Stimulated activated naive CD8-positive, alpha-beta T cell treated with anti-CD3 and anti-CD28 coated beads, Interleukin-15, Interleukin-2, amounts not matched to agents 100 ng/mL and 50 ng/mL, for 24 hours (primary cell): Measurements from ENCODE around the gene RNASEH2C.

Experiments used
- H3K27ac Mint-ChIP-seq: one replicate; pipeline ENCODE4 v1.8.0; 2021; ENCODE audit warnings: mild to moderate bottlenecking, mixed read lengths
- H3K27me3 Mint-ChIP-seq: one replicate; pipeline ENCODE4 v1.8.0; 2021; ENCODE audit warnings: mixed read lengths
- H3K36me3 Mint-ChIP-seq: one replicate; pipeline ENCODE4 v1.8.0; 2021; ENCODE audit warnings: low read depth, mixed read lengths
- H3K4me1 Mint-ChIP-seq: one replicate; pipeline ENCODE4 v1.8.0; 2021; ENCODE audit warnings: low read depth, mixed read lengths
- H3K4me3 Mint-ChIP-seq: one replicate; pipeline ENCODE4 v1.8.0; 2021; ENCODE audit warnings: mild to moderate bottlenecking, mixed read lengths
- H3K9me3 Mint-ChIP-seq: one replicate; pipeline ENCODE4 v1.8.0; 2021; ENCODE audit warnings: mixed read lengths

The RNASEH2C gene

DNA sequence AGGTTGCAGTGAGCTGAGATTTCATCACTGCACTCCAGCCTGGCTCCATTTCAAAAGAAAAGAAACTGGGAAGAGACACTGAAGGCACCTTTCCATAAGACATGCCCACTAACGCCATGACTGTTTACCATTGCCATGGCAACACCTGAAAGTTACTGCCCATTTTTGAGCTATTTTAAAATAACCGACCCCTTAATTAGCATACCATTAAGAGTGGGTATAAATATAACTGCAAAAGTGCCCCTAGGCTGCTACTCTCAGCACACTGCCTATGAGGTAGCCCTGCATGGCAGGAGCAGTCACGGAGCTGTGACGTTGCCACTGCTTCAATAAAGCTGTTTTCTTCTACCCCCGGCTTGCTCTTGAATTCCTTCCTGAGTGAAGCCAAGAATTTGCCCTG, 9.9 kb upstream of the RNASEH2C start:
- H3K36me3 Mint-ChIP-seq, result no peaks in the 10 kb centered on the region
- H3K27me3 Mint-ChIP-seq, result peaks cover 23% of the 10 kb centered on the region
- no peaks in the 10 kb centered on the region for H3K9me3 Mint-ChIP-seq
- H3K4me3 Mint-ChIP-seq, result no peak overlapping the region
- no peaks in the 10 kb centered on the region for H3K4me1 Mint-ChIP-seq
- H3K27ac Mint-ChIP-seq, result no peak overlapping the region

DNA sequence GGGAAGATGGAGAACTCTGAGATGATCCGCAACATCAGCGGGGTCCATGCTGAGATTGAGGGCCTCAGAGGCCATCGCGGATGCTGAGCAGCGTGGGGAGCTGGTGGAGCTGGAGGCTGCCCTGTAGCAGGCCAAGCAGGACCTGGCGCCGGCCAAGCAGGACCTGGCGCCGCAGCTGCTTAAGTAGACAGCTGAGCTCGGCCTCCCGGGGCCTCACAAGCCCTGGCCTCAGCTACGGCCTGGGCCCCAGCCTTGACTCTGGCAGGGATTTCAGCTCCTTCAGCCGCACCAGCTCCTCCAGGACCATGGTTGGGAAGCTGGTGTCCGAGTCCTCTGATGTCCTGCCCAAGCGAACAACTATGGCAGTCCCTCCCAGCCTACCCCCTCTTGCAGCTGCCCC, 7.3 kb upstream of the RNASEH2C start:
- Mint-ChIP-seq H3K27me3 (peaks cover 13% of the 10 kb centered on the region), H3K9me3 (no peaks in the 10 kb centered on the region), H3K27ac (no peak overlapping the region), H3K36me3 (no peaks in the 10 kb centered on the region), H3K4me3 (no peak overlapping the region), H3K4me1 (no peaks in the 10 kb centered on the region)

- no peaks in the 10 kb centered on the region for H3K36me3 Mint-ChIP-seq
- no peaks in the 10 kb centered on the region for H3K9me3 Mint-ChIP-seq
- H3K27me3 Mint-ChIP-seq, result peaks cover 6% of the 10 kb centered on the region
- H3K27ac Mint-ChIP-seq, result no peak overlapping the region
- H3K4me1 Mint-ChIP-seq, result no peaks in the 10 kb centered on the region
- H3K4me3 Mint-ChIP-seq, result no peak overlapping the region
Measured at GRCh38 chr11:65726660-65727059, 6.1 kb upstream of the RNASEH2C start.

GRCh38 chr11:65722261-65722660, 1.7 kb upstream of the RNASEH2C start:
- Mint-ChIP-seq H3K4me1 (peaks cover 22% of the 10 kb centered on the region), H3K27me3 (peaks cover 2% of the 10 kb centered on the region), H3K27ac (no peak overlapping the region)

DNA sequence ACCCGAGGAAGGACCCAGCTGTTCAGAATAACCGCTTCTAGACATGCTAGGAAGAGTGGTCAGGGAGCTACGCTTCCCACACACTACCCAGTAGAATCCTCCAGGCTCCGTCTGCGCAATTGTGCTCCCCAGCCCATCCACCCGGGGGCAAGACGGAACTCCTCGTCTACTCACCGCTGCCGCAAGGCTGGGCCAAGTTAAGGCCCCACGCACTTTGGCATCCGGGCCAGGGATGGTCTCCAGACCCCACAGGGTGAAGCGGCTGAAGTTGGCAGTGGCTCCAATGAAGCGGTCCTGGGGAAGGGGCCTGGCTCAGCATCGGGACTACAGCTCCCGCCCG, 757 bp downstream of the RNASEH2C start:
- Mint-ChIP-seq H3K27ac (peak overlapping the region; percentile 96), H3K4me3 (peak overlapping the region; percentile 98), H3K27me3 (no peaks in the 10 kb centered on the region), H3K36me3 (peaks cover 52% of the 10 kb centered on the region), H3K9me3 (no peaks in the 10 kb centered on the region), H3K4me1 (peaks cover 25% of the 10 kb centered on the region)

More at GRCh38 chr11:65722261-65722660, 1.7 kb upstream of the RNASEH2C start:
- no peak overlapping the region for H3K4me3 Mint-ChIP-seq
- H3K9me3 Mint-ChIP-seq, result no peaks in the 10 kb centered on the region
- H3K36me3 Mint-ChIP-seq, result peaks cover 31% of the 10 kb centered on the region

DNA sequence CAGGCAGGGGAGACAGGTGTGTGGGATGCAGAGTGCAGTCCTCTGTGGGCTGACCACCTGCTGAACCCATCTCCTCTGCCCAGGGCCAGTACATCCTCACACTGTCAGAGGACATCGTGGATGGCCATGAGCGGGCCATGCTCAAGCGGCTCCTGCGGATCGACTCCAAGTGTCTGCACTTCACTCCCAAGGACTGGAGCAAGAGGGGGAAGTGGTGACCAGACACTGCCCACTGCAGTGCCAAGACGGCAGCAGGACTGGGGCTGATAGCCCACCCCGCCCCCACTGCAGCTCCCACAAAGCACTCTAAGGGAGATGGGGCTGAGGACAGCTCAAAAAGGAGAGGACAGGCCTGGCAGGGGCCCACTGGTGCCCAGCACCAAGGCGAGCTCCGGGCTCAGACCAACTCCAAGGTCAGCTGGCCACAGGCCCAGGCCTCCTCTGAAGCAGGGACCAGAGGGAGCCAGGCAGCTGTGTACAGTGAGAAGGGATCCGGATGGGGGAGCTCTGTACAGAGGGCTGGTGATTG, 1.6 kb downstream of the RNASEH2C start:
- Mint-ChIP-seq H3K4me1 (peaks cover 28% of the 10 kb centered on the region), H3K36me3 (peaks cover 60% of the 10 kb centered on the region), H3K4me3 (peak overlapping the region; percentile 98), H3K27me3 (no peaks in the 10 kb centered on the region), H3K9me3 (no peaks in the 10 kb centered on the region), H3K27ac (peak overlapping the region; percentile 96)

- H3K27me3 Mint-ChIP-seq, result no peaks in the 10 kb centered on the region
- H3K27ac Mint-ChIP-seq, result peak overlapping the region; percentile 96
- peak overlapping the region; percentile 98 for H3K4me3 Mint-ChIP-seq
- H3K36me3 Mint-ChIP-seq, result peaks cover 64% of the 10 kb centered on the region
- H3K4me1 Mint-ChIP-seq, result peaks cover 32% of the 10 kb centered on the region
- H3K9me3 Mint-ChIP-seq, result no peaks in the 10 kb centered on the region
Measured at GRCh38 chr11:65718531-65718930, 2.1 kb downstream of the RNASEH2C start.

DNA sequence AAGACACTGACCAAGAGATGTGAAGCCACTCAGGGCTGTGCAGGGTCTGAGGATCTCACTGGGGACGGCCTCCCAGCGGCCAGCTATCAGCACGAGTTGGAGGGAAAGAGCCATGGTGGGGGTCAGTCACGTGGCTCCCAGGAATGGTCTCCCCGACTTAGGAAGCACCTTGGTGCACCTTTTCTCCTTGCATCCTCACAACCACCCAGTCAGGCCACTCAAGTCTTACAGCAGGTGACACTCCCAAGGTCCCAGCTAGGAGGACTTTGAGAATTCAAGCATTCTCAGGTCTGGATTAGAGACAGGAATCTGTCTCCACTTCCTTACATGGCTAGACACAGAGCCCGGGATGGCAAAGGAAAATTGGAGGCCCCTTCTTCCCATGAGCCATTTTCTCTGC, 2.7 kb downstream of the RNASEH2C start:
- Mint-ChIP-seq H3K27ac (peak overlapping the region; percentile 96), H3K36me3 (peaks cover 67% of the 10 kb centered on the region), H3K4me3 (peak overlapping the region; percentile 98), H3K9me3 (no peaks in the 10 kb centered on the region), H3K27me3 (no peaks in the 10 kb centered on the region), H3K4me1 (peaks cover 37% of the 10 kb centered on the region)

- Mint-ChIP-seq H3K4me1 (peaks cover 41% of the 10 kb centered on the region), H3K4me3 (no peak overlapping the region), H3K27ac (peak overlapping the region; percentile 65), H3K36me3 (peaks cover 67% of the 10 kb centered on the region), H3K27me3 (no peaks in the 10 kb centered on the region), H3K9me3 (no peaks in the 10 kb centered on the region)
Measured at GRCh38 chr11:65716774-65717405, 3.7 kb downstream of the RNASEH2C start.

DNA sequence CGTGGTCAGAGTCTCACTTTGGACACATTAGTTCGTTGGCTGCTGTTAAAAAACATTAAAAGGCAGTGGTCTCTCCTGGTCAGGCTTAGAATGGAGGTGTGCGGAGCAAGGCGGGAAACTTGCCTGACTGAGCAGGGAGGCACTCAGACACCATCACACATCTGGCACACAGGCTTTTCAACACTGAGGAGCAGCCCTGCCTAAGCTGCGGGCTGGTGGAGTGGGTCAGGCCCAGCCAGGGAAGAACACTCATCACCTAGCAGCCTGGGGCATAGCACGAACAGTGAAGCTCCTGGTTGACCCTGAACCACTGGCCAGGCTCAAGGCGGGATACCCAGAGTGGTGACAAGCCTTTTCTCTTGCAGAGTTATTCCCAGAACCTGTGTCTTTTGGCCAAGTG, 4.3 kb downstream of the RNASEH2C start:
- H3K27me3 Mint-ChIP-seq, result no peaks in the 10 kb centered on the region
- peaks cover 45% of the 10 kb centered on the region for H3K4me1 Mint-ChIP-seq
- H3K36me3 Mint-ChIP-seq, result peaks cover 67% of the 10 kb centered on the region
- peak overlapping the region; percentile 51 for H3K27ac Mint-ChIP-seq
- no peak overlapping the region for H3K4me3 Mint-ChIP-seq
- no peaks in the 10 kb centered on the region for H3K9me3 Mint-ChIP-seq

DNA sequence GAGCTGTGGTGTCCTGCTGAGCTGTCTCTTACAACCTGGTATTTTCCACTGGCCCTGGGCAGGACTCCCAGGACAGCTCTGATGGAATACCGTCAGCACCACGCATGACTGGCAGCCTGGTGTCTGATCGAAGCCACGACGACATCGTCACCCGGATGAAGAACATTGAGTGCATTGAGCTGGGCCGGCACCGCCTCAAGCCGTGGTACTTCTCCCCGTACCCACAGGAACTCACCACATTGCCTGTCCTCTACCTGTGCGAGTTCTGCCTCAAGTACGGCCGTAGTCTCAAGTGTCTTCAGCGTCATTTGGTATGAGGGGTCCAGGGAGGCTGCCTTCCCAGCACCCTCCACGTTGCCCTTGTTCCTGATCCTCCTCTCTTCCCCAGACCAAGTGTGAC, 6.2 kb downstream of the RNASEH2C start:
- H3K4me1 Mint-ChIP-seq, result peaks cover 54% of the 10 kb centered on the region
- no peaks in the 10 kb centered on the region for H3K9me3 Mint-ChIP-seq
- H3K27ac Mint-ChIP-seq, result peak overlapping the region; percentile 31
- H3K27me3 Mint-ChIP-seq, result no peaks in the 10 kb centered on the region
- H3K4me3 Mint-ChIP-seq, result no peak overlapping the region
- H3K36me3 Mint-ChIP-seq, result peaks cover 57% of the 10 kb centered on the region

- Mint-ChIP-seq H3K4me1 (peaks cover 44% of the 10 kb centered on the region), H3K27ac (peak overlapping the region; percentile 81), H3K36me3 (peaks cover 47% of the 10 kb centered on the region), H3K9me3 (no peaks in the 10 kb centered on the region), H3K4me3 (peak overlapping the region; percentile 89), H3K27me3 (no peaks in the 10 kb centered on the region)
Measured at GRCh38 chr11:65713212-65713969, 7.2 kb downstream of the RNASEH2C start.

DNA sequence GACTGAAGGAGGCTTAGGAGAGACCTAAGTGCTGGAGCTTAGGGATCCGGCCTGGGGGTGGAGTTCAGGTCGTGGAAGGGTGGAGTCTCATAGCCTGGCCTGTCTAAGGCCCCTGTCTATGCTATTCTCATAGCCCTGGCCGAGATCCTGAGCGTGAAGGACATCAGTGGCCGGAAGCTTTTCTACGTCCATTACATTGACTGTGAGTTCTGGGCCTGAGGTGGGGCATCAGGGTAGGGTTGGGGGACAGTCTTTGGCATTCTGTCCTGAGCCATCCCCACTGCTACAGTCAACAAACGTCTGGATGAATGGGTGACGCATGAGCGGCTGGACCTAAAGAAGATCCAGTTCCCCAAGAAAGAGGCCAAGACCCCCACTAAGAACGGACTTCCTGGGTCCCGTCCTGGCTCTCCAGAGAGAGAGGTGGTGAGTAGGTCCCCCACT, 7.9 kb downstream of the RNASEH2C start:
- Mint-ChIP-seq H3K36me3 (peaks cover 40% of the 10 kb centered on the region), H3K27ac (peak overlapping the region; percentile 99), H3K27me3 (no peaks in the 10 kb centered on the region), H3K4me1 (peaks cover 37% of the 10 kb centered on the region), H3K4me3 (peak overlapping the region; percentile 89), H3K9me3 (no peaks in the 10 kb centered on the region)

DNA sequence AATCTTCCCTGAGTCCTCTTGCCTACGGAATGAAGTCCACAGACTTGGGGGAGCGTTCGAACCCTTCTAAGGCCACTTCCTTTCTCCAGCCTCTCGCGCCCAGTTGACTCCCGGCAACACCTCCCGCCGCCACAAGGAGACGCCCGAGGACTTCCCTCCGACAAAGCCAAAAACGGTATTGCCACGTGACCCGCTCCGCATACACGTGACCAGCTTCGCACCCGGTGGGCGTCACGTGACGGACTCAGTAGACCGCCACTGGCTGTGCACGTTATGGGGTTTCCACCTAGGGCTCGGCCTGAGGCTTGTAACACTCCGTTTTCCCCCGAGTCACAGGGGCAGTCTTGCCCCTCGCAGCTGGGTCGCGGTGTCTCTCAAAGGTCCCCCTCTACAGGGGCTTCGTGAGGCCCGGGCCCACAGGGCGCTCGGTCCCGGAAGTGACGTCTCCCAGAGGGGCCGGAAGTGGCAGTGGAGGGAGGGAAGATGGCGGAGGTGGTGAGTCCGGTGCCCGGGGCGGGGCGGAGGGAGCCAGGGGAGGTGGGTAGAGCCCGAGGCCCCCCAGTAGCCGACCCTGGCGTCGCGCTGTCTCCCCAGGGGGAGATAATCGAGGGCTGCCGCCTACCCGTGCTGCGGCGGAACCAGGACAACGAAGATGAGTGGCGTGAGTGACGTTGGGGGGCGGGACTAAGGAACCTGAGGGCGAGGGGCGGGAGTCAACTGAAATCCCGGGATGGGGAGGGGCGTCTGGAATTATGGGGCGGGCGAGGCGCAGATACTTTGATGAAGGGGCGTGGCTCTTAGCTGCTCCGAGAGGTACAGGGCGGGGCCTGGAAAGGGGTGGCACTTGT, 8.6 kb downstream of the RNASEH2C start, which contains the start of gene KAT5:
KAT5 (plus strand) TSS at position 468 of the 848 bp plus-strand sequence; CDS start at position 484, 16 bp downstream.
- Mint-ChIP-seq H3K4me3 (peak within 1 kb of the TSS; percentile 89), H3K27ac (peak within 1 kb of the TSS; percentile 99), H3K36me3 (peaks cover 33% of the 10 kb centered on the region), H3K27me3 (no peaks in the 10 kb centered on the region), H3K9me3 (no peaks in the 10 kb centered on the region), H3K4me1 (peaks cover 32% of the 10 kb centered on the region)
